OCI-LY7 (cell line): ENCODE results near the gene RPS3A.

Experiments used
- EZH2phosphoT487 ChIP-seq: fragments of 200-600 bp; sonication (generic); IDR thresholded peaks from 2 replicates; pipeline ENCODE4 v1.6.1; 2018; ENCODE audit warnings: low read depth, borderline replicate concordance, mild to moderate bottlenecking, mixed run types, antibody characterized with exemption, low read length, moderate library complexity, mixed read lengths
- TF ChIP-seq, protein P1 (sequence below): fragments of 200-600 bp; sonication (generic); conservative IDR thresholded peaks from 2 replicates; pipeline ENCODE4 v1.5.1; 2014; ENCODE audit warnings: mild to moderate bottlenecking, antibody characterized with exemption, low read length, moderate library complexity, mixed read lengths

DNA sequence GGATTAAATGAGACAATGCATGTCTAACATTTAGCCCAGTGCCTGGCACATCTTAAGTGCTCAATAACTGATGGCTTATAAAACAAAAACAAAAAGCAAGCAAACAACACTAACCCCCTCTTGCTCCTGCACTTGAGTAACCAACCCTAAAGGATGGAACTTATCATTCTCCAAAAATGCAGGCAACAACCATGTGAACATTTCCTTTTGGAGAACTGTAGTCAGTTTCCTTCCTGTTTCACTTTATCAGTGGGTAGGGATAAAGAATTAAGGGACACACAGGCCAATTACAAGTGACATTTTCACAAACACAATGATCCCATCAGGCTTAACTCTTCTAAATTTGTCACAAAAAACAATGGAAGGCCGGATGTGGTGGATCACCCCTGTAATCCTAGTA lies 30.4 kb downstream of the RPS3A start:
- TF ChIP-seq, protein P1, sequence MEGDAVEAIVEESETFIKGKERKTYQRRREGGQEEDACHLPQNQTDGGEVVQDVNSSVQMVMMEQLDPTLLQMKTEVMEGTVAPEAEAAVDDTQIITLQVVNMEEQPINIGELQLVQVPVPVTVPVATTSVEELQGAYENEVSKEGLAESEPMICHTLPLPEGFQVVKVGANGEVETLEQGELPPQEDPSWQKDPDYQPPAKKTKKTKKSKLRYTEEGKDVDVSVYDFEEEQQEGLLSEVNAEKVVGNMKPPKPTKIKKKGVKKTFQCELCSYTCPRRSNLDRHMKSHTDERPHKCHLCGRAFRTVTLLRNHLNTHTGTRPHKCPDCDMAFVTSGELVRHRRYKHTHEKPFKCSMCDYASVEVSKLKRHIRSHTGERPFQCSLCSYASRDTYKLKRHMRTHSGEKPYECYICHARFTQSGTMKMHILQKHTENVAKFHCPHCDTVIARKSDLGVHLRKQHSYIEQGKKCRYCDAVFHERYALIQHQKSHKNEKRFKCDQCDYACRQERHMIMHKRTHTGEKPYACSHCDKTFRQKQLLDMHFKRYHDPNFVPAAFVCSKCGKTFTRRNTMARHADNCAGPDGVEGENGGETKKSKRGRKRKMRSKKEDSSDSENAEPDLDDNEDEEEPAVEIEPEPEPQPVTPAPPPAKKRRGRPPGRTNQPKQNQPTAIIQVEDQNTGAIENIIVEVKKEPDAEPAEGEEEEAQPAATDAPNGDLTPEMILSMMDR: no peak
- TF ChIP-seq EZH2phosphoT487: no peak
